ENCODE measurements around the gene GLCCI1. TPM values are rescaled to one million over a fixed set of nuclear protein-coding genes. Genes with fewer than 3 reads are reported as not detected.

GLCCI1 gene
- total and polyA plus RNA-seq, 10 of the 15 experiments (the other 5 are each of a cell fraction or from before 2014, with no cell fraction given): 12.6 to 92.0 (median 27.6) TPM

GRCh38 chr7:7982904-7983303 lies 14.3 kb downstream of the GLCCI1 start (continued):
- no peak for TF ChIP-seq MXI1 (IDR thresholded peaks at IDR 0.05; ENCODE audit: low read depth, low read length)
- TF ChIP-seq BRCA1 (IDR thresholded peaks at IDR 0.05; ENCODE audit: low read depth, low read length): no peak
- no peak for TF ChIP-seq KAT2A (conservative IDR thresholded peaks at IDR 0.05; ENCODE audit: control insufficient read depth, low read depth, low read length)
- TF ChIP-seq, protein P1, sequence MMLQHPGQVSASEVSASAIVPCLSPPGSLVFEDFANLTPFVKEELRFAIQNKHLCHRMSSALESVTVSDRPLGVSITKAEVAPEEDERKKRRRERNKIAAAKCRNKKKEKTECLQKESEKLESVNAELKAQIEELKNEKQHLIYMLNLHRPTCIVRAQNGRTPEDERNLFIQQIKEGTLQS (IDR thresholded peaks at IDR 0.05; ENCODE audit: borderline replicate concordance, extremely low read depth, low read depth, low read length): no peak
- no peak for TF ChIP-seq FOS (IDR thresholded peaks at IDR 0.05; ENCODE audit: borderline replicate concordance, extremely low read depth, insufficient read length)
- no peak for TF ChIP-seq JUNB (IDR thresholded peaks at IDR 0.05)
- no peak for TF ChIP-seq PAX5 (IDR thresholded peaks at IDR 0.05; ENCODE audit: borderline replicate concordance, low read depth, low read length)
- no peak for TF ChIP-seq NR2C2 (IDR thresholded peaks at IDR 0.05; ENCODE audit: borderline replicate concordance, control insufficient read depth, insufficient read length, low read depth)
- TF ChIP-seq RUNX3 (IDR thresholded peaks at IDR 0.05; ENCODE audit: low read length): no peak

DNA sequence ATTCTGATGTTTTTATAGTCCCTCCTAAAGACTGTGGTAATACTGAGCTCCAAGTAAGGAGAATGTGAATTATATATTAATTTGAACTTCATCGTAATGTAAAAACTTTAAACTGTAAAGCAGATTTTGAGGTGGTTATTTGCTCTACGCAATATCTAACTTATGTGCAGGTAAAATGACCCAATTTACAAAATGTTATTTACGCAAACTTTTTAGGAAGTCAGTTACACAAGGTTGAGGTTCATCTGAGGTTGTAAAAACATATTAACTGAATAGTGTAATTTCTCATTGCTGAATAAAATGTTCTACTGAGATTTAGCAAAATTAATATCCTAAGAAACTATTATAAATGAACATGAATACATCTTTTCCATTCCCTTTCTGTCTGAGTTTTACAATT lies 15.8 kb downstream of the GLCCI1 start:
- Histone ChIP-seq H2AFZ (ENCODE audit: control insufficient read depth, low read depth, low read length) (no peak overlapping the region), H3K79me2 (ENCODE audit: control insufficient read depth, insufficient read depth, low read length) (peaks cover 94% of the 10 kb centered on the region), H3K4me2 (ENCODE audit: control insufficient read depth, insufficient read depth) (no peak overlapping the region), H3K27me3 (replicated peaks in 1 of 2; ENCODE audit: control insufficient read depth in 2 of 2, insufficient read depth in 2 of 2, low read length in 1 of 2) (no peaks in the 10 kb centered on the region), H3K9ac (ENCODE audit: control insufficient read depth, insufficient read depth, low read length) (no peak overlapping the region), H3K27ac (ENCODE audit: control insufficient read depth, insufficient read depth) (no peak overlapping the region), H3K4me3 (no peak overlapping the region), H4K20me1 (ENCODE audit: control insufficient read depth, insufficient read depth) (no peaks in the 10 kb centered on the region), H3K36me3 (ENCODE audit: control insufficient read depth in 2 of 2, insufficient read depth in 2 of 2, low read length in 1 of 2) (peaks cover 0 to 7% of the 10 kb centered on the region in 2 experiments; a peak in 2 of 4 replicates), H3K4me1 (ENCODE audit: control insufficient read depth, insufficient read depth, low read length) (peaks cover 6% of the 10 kb centered on the region; the same call in 1 of the 2 replicates), H3K9me3 (replicated peaks; ENCODE audit: control insufficient read depth, insufficient read depth, low read length) (peaks cover 2% of the 10 kb centered on the region; the same call in 1 of the 3 replicates)
- in situ Hi-C loops (cut with MboI) (no loop called here), intact Hi-C loops (cut with micrococcal nuclease; ENCODE audit: unreplicated experiment) (no loop called here)
- no TSS peak for BruUV-seq (replicated peaks)
- WGBS (ENCODE audit: insufficient coverage, insufficient replicate concordance, low lambda C conversion rate, missing lambda C conversion rate): 65% methylated on average over 3 of the region's 3 CpGs
- ChIA-PET SMC1A (ENCODE audit: uncharacterized antibody, unreplicated experiment) (interaction anchor here (1.7 to 1.8 kb wide), 3 partner anchors 11 to 303 kb away, joined by 3 to 10 read pairs (median 5); no protein-coding TSS in a partner anchor), CTCF (interaction anchor here (0.8 kb wide), 1 partner anchor 11 kb away, joined by 3 read pairs; no protein-coding TSS in a partner anchor), POLR2A (no interaction called here), RAD21 (ENCODE audit: unreplicated experiment) (interaction anchor here (0.7 kb wide), 1 partner anchor 142 kb away, joined by 3 read pairs; no protein-coding TSS in a partner anchor)
- no peak for FAIRE-seq
- ATAC-seq: no peak
- TF ChIP-seq CHD2 (IDR thresholded peaks at IDR 0.05; ENCODE audit: borderline replicate concordance, low read depth, low read length) (no peak), RAD21 (IDR thresholded peaks at IDR 0.05; ENCODE audit: insufficient read depth, low read depth, low read length) (no peak), SMAD1 (IDR thresholded peaks at IDR 0.05; ENCODE audit: low read depth, partially characterized antibody) (no peak)
- TF ChIP-seq, protein P2, sequence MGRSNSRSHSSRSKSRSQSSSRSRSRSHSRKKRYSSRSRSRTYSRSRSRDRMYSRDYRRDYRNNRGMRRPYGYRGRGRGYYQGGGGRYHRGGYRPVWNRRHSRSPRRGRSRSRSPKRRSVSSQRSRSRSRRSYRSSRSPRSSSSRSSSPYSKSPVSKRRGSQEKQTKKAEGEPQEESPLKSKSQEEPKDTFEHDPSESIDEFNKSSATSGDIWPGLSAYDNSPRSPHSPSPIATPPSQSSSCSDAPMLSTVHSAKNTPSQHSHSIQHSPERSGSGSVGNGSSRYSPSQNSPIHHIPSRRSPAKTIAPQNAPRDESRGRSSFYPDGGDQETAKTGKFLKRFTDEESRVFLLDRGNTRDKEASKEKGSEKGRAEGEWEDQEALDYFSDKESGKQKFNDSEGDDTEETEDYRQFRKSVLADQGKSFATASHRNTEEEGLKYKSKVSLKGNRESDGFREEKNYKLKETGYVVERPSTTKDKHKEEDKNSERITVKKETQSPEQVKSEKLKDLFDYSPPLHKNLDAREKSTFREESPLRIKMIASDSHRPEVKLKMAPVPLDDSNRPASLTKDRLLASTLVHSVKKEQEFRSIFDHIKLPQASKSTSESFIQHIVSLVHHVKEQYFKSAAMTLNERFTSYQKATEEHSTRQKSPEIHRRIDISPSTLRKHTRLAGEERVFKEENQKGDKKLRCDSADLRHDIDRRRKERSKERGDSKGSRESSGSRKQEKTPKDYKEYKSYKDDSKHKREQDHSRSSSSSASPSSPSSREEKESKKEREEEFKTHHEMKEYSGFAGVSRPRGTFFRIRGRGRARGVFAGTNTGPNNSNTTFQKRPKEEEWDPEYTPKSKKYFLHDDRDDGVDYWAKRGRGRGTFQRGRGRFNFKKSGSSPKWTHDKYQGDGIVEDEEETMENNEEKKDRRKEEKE (IDR thresholded peaks at IDR 0.05): no peak
- no peak for DNase-seq (ENCODE audit: low read depth, low spot score)
